C4-2B (cell line): ENCODE results near the gene LRRK2.

Experiments
- H3K27ac ChIP-seq: fragments of 450-650 bp; 2 replicates; pipeline ENCODE4 v1.5.1; 2017
- ZFX ChIP-seq: fragments of 450-650 bp; IDR thresholded peaks from 2 replicates; pipeline ENCODE4 v1.6.1; 2017
- TF ChIP-seq, protein P1 (sequence below): fragments of 450-650 bp; conservative IDR thresholded peaks from 2 replicates; pipeline ENCODE4 v1.5.1; 2017; ENCODE audit warnings: mild to moderate bottlenecking

The LRRK2 gene

GRCh38 chr12:40335991-40336390 lies 111.2 kb downstream of the LRRK2 start:
- TF ChIP-seq, protein P1, sequence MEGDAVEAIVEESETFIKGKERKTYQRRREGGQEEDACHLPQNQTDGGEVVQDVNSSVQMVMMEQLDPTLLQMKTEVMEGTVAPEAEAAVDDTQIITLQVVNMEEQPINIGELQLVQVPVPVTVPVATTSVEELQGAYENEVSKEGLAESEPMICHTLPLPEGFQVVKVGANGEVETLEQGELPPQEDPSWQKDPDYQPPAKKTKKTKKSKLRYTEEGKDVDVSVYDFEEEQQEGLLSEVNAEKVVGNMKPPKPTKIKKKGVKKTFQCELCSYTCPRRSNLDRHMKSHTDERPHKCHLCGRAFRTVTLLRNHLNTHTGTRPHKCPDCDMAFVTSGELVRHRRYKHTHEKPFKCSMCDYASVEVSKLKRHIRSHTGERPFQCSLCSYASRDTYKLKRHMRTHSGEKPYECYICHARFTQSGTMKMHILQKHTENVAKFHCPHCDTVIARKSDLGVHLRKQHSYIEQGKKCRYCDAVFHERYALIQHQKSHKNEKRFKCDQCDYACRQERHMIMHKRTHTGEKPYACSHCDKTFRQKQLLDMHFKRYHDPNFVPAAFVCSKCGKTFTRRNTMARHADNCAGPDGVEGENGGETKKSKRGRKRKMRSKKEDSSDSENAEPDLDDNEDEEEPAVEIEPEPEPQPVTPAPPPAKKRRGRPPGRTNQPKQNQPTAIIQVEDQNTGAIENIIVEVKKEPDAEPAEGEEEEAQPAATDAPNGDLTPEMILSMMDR = no peak
- no peak for TF ChIP-seq ZFX
- no peak overlapping the region for H3K27ac ChIP-seq

GRCh38 chr12:40336573-40337199 lies 111.9 kb downstream of the LRRK2 start:
- TF ChIP-seq ZFX = no peak
- TF ChIP-seq, protein P1 = peak; percentile 71
- no peak overlapping the region for H3K27ac ChIP-seq

- TF ChIP-seq, protein P1 = no peak
- no peak for TF ChIP-seq ZFX
- no peak overlapping the region for H3K27ac ChIP-seq
Measured at GRCh38 chr12:40338071-40338470, 113.3 kb downstream of the LRRK2 start.

DNA sequence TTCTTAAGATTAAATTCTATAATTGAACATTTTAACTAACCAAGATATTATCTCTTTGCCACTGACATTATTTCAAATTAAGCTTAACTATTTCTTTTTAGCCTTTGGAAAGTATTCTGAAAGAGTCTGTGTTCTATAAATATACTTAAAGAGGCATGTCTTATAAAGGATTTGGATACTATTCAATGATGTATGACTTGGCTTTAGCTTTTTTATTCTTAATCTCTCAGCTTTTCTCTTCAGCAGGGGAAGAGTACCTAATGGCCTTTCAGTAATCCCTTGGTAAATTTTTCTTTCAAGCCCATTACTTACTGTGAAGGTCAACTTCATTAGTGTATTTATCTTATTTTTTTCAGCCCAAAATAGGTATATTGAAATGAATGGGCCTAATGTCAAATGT lies 113.8 kb downstream of the LRRK2 start:
- no peak for TF ChIP-seq ZFX
- TF ChIP-seq, protein P1 = no peak
- no peak overlapping the region for H3K27ac ChIP-seq

GRCh38 chr12:40342010-40342409 lies 117.2 kb downstream of the LRRK2 start:
- TF ChIP-seq, protein P1 = no peak
- TF ChIP-seq ZFX = no peak
- H3K27ac ChIP-seq = no peak overlapping the region

DNA sequence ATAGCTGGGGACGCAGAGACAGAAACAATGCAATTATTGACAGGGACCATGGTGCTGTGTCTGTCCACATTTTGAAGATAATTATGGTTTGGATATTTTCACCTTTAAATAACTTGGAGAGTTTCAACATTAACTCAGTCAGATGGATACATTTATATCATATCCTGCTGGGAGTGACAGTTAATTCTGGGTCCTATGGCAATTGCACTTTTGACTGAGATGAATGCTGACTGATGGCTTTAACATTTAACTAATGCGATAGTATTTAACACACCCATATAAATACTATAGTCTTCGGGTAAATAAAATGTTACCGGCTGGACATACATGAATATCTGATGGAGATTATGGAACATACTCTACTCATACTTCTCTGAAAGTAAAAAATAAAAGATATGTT lies 118.3 kb downstream of the LRRK2 start:
- no peak overlapping the region for H3K27ac ChIP-seq
- TF ChIP-seq, protein P1 = no peak
- no peak for TF ChIP-seq ZFX

GRCh38 chr12:40344312-40344711 lies 119.5 kb downstream of the LRRK2 start:
- no peak overlapping the region for H3K27ac ChIP-seq
- TF ChIP-seq, protein P1 = no peak
- no peak for TF ChIP-seq ZFX
